Fibroblast of the aortic adventitia (primary cell): ENCODE measurements around the gene ESR1. TPM values are rescaled to one million over a fixed set of nuclear protein-coding genes. Genes with fewer than 3 reads are reported as not detected.
"Not testable (repeated sequence)": the region's sequence is repeated elsewhere in the genome, so short reads cannot be mapped to it uniquely, and the experiment has no call there.

Experiments
- DNase-seq: peaks from one replicate; pipeline ENCODE4 v3.0.0-alpha.2; 2010; ENCODE audit warnings: low read depth
- H3K4me3 ChIP-seq: 2 replicates; pipeline ENCODE4 v1.5.1; 2011; ENCODE audit warnings: low read depth, mild to moderate bottlenecking, control low read depth, low read length, moderate library complexity
- CTCF ChIP-seq: IDR thresholded peaks from 2 replicates; pipeline ENCODE4 v1.5.1; 2011; ENCODE audit warnings: mild to moderate bottlenecking, low read length, control low read depth, inconsistent platforms; ENCODE audit not compliant: insufficient read depth
- total RNA-seq: library from RNA; depleted of rRNA; stranded (reverse); fragments of >200 nt; gene quantifications from 2 replicates; pipeline ENCODE4 v1.2.3, GENCODE V29; 2012; ENCODE audit warnings: low replicate concordance

The ESR1 gene
- total RNA-seq, 1 donor: 2.7 TPM

GRCh38 chr6:151962246-151962846 lies 154.9 kb downstream of the ESR1 start:
- H3K4me3 ChIP-seq: no peak overlapping the region
- TF ChIP-seq CTCF: no peak
- peak; percentile 11 for DNase-seq

- TF ChIP-seq CTCF: no peak
- DNase-seq: no peak
- no peak overlapping the region for H3K4me3 ChIP-seq
These were observed 155.5 kb downstream of the ESR1 start for GRCh38 chr6:151963001-151963400.

- DNase-seq, H3K4me3 ChIP-seq: not testable (repeated sequence)
These were observed 156.9 kb downstream of the ESR1 start for GRCh38 chr6:151964412-151964811.

- no peak for TF ChIP-seq CTCF
- H3K4me3 ChIP-seq: no peak overlapping the region
- peak; percentile 39 for DNase-seq
These were observed 166.7 kb downstream of the ESR1 start for GRCh38 chr6:151974061-151974617.

GRCh38 chr6:151975795-151976194 lies 168.3 kb downstream of the ESR1 start:
- TF ChIP-seq CTCF: no peak
- no peak for DNase-seq
- H3K4me3 ChIP-seq: no peak overlapping the region

GRCh38 chr6:151988199-151988598 lies 180.7 kb downstream of the ESR1 start:
- DNase-seq, H3K4me3 ChIP-seq: not testable (repeated sequence)

GRCh38 chr6:151992091-151992490 lies 184.6 kb downstream of the ESR1 start:
- no peak overlapping the region for H3K4me3 ChIP-seq
- TF ChIP-seq CTCF: no peak
- DNase-seq: peak; percentile 24

- peak; percentile 14 for DNase-seq
- no peak overlapping the region for H3K4me3 ChIP-seq
These were observed 185.9 kb downstream of the ESR1 start for GRCh38 chr6:151993364-151993763.

More at GRCh38 chr6:151993364-151993763, 185.9 kb downstream of the ESR1 start:
- TF ChIP-seq CTCF: no peak
